ENCODE data around the gene TFDP2.

Gene TFDP2

GRCh38 chr3:141952611-141953010, 196.7 kb downstream of the TFDP2 start:
- no peak for TF ChIP-seq CTCF (conservative IDR thresholded peaks at IDR 0.05; ENCODE audit: low read depth)
- CTCF ChIA-PET = interaction anchor here (0.6 kb wide), 1 partner anchor 58 kb away, joined by 3 read pairs; no protein-coding TSS in a partner anchor
- no peak for DNase-seq (ENCODE audit: low spot score)
- POLR2A ChIA-PET (ENCODE audit: low non-redundant PET) = no interaction called here
- H3K27ac ChIP-seq = no peak overlapping the region

DNA sequence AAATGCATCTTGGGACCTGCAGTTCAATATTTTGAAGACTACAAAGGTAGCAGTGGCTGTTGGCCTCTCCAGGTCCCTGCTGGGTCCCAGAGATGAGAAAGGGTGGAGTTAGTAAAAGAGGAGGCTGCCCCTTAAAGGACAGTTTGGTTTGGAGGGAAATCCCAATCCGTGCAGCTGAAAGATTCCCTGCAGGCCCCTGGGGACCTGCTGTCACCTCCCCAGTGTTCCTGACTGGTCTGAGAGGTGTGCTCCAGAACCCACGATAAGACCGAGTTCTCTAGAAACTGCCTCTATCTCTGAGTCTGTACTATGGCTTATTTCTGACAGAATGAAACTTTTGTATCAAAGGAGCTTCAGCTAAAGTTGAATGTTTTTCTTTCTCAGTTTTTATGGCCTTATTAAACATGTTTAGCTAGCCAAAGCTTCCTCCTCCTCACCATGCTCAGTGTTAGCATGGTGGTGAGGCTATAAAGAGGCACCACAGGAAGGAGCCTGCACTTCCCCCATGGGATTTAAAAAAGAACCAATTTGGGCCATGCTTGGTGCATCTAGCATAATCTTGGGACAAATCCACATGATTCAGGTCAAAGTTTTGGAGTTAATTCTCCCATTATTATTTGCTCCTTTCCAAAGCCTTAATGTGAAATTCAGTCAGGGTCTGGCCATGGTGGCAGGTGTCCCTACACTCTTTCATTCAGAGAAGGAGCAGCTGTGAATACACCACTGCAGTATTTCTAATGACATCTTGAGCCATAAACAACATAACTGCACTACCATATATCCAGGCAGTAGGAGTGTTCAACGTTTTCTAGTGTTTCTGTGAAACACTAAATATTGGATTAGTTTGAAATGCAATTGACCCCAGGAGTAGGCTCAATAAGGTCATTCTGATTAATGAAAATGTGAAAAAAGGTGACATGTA, 198.5 kb downstream of the TFDP2 start:
- no peak for DNase-seq (ENCODE audit: low spot score)
- ChIA-PET CTCF (no interaction called here), POLR2A (ENCODE audit: low non-redundant PET) (no interaction called here)
- H3K27ac ChIP-seq = no peak overlapping the region
- TF ChIP-seq CTCF (conservative IDR thresholded peaks at IDR 0.05; ENCODE audit: low read depth) = no peak

DNA sequence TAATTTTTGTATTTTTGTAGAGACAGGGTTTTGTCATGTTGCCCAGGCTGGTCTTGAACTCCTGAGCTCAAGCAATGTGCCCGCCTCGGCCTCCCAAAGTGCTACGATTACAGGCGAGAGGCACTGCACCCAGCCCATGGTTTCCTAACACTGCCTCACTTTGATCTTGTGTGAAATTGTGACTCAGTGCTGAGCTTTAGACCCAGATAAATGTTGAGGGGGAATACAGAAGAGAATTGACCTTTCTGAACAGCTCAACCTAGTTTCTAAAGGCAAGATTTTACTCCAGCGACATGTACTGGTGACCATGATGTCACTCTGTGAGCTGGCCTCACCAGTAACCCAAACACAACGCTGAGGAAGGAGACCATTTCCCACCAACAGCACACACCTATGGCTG, 199.4 kb downstream of the TFDP2 start:
- ChIA-PET POLR2A (ENCODE audit: low non-redundant PET) (no interaction called here), CTCF (no interaction called here)
- DNase-seq (ENCODE audit: low spot score) = no peak
- TF ChIP-seq CTCF (conservative IDR thresholded peaks at IDR 0.05; ENCODE audit: low read depth) = no peak
- no peak overlapping the region for H3K27ac ChIP-seq

GRCh38 chr3:141949399-141949798, 199.9 kb downstream of the TFDP2 start:
- ChIA-PET POLR2A (ENCODE audit: low non-redundant PET) (no interaction called here), CTCF (no interaction called here)
- no peak for DNase-seq (ENCODE audit: low spot score)
- no peak overlapping the region for H3K27ac ChIP-seq
- TF ChIP-seq CTCF (conservative IDR thresholded peaks at IDR 0.05; ENCODE audit: low read depth) = no peak

DNA sequence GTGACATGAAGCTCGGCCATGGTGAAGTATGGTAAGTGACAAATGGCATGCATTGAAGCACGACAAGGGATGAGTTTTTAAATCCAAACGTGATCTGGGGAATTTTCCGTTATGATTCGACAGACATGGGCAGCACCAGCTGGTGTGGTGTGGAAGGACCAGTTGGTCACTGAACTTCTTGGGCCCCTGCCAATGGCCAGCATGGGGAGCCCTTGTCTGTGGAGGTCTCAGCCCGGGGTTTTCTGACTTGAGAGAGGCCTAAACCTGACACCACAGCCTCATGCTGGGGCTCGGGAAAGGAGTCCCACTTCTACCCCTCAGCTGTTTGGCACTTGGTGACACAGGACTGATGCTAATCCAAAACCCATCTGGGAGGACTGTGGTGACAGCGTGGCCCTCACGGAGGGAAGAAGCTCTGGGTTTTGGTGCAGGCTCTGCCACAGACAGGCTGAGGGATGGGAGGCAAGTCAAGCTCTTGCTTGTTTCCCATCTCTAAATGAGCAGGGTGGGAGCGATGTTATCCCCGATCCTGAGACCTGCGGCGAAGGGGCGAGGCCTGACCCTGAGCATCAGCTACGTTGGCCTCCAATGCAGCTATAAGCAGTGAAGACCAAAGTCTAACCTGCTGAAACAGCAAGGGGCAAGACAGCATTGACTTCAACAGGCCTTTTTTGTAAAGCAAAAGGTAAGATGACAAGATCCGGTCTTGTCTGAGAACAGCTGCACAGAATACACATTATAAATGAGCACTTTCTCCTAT, 203.4 kb downstream of the TFDP2 start:
- TF ChIP-seq CTCF (conservative IDR thresholded peaks at IDR 0.05; ENCODE audit: low read depth) = no peak
- ChIA-PET POLR2A (ENCODE audit: low non-redundant PET) (no interaction called here), CTCF (no interaction called here)
- no peak for DNase-seq (ENCODE audit: low spot score)
- H3K27ac ChIP-seq = no peak overlapping the region; the same call in 1 of the 2 replicates

GRCh38 chr3:141942006-141942405, 207.3 kb downstream of the TFDP2 start:
- no peak for TF ChIP-seq CTCF (conservative IDR thresholded peaks at IDR 0.05; ENCODE audit: low read depth)
- ChIA-PET CTCF (no interaction called here), POLR2A (ENCODE audit: low non-redundant PET) (no interaction called here)
- no peak for DNase-seq (ENCODE audit: low spot score)
- H3K27ac ChIP-seq = no peak overlapping the region; the same call in 1 of the 2 replicates

Data from RWPE1 (cell line).